Liver (tissue), 9 donors: ENCODE results near the gene SLU7. TPM values are rescaled to one million over a fixed set of nuclear protein-coding genes. Genes with fewer than 3 reads are reported as not detected.
A peak's percentile ranks its signal among the peaks of the same experiment; 100 is the strongest.

Experiments
- DNase-seq: peaks from one replicate; pipeline ENCODE4 v3.0.0-alpha.2; 2017; ENCODE audit warnings: low spot score
- H3K27ac ChIP-seq, 2 donors: one replicate each; pipeline ENCODE4 v1.7.0; 2013; ENCODE audit warnings: inconsistent platforms in 2 of 2, low read length in 2 of 2, control low read depth in 1 of 2, low read depth in 1 of 2, mild to moderate bottlenecking in 1 of 2
- H3K27me3 ChIP-seq, 4 donors: one replicate each; pipeline versions ENCODE4 v1.6.1 to v1.7.0; 2013; ENCODE audit warnings: low read length in 3 of 4, inconsistent platforms in 1 of 4, mild to moderate bottlenecking in 1 of 4, moderate library complexity in 1 of 4; ENCODE audit not compliant: control insufficient read depth in 4 of 4, insufficient read depth in 4 of 4
- H3K36me3 ChIP-seq, 4 donors: one replicate each; pipeline versions ENCODE4 v1.6.1 to v1.7.0; 2013; ENCODE audit warnings: low read length in 3 of 4, mild to moderate bottlenecking in 3 of 4, low read depth in 1 of 4, moderate library complexity in 1 of 4; ENCODE audit not compliant: control insufficient read depth in 4 of 4, insufficient read depth in 3 of 4
- H3K4me1 ChIP-seq, 4 donors: one replicate each; pipeline versions ENCODE4 v1.6.1 to v1.7.0; 2013; ENCODE audit warnings: low read length in 3 of 4, mild to moderate bottlenecking in 3 of 4, moderate library complexity in 1 of 4; ENCODE audit not compliant: control insufficient read depth in 4 of 4, insufficient read depth in 4 of 4
- H3K4me3 ChIP-seq, 3 donors: one replicate each; pipeline versions ENCODE4 v1.6.1 to v1.7.0; 2013; ENCODE audit warnings: low read length in 3 of 3, control low read depth in 1 of 3, low read depth in 1 of 3, mild to moderate bottlenecking in 1 of 3
- H3K9ac ChIP-seq, 2 donors: one replicate each; pipeline ENCODE4 v1.7.0; 2013; ENCODE audit warnings: low read length in 2 of 2, mild to moderate bottlenecking in 2 of 2, moderate library complexity in 2 of 2, control low read depth in 1 of 2, low read depth in 1 of 2
- H3K9me3 ChIP-seq, 4 donors: one replicate each; pipeline versions ENCODE4 v1.6.1 to v1.7.0; 2013; ENCODE audit warnings: low read length in 3 of 4; ENCODE audit not compliant: control insufficient read depth in 4 of 4
- CTCF ChIP-seq: fragments of 150-350 bp; IDR thresholded peaks from 2 replicates; pipeline ENCODE4 v1.5.1; 2017; ENCODE audit warnings: improper control_type of control experiment, low read depth, low read length; ENCODE audit not compliant: missing input control
- EGR1 ChIP-seq, 2 donors: IDR thresholded peaks; 2 replicates each; pipeline ENCODE4 v1.6.1; 2016 to 2018; ENCODE audit warnings: antibody characterized with exemption in 2 of 2, low read depth in 2 of 2
- FOXA1 ChIP-seq: IDR thresholded peaks from 2 replicates; pipeline ENCODE4 v1.6.1; 2016; ENCODE audit warnings: antibody characterized with exemption
- FOXA2 ChIP-seq: IDR thresholded peaks from 2 replicates; pipeline ENCODE4 v1.6.1; 2016; ENCODE audit warnings: antibody characterized with exemption
- GABPA ChIP-seq, 2 donors: IDR thresholded peaks in 1 of 2; conservative IDR thresholded peaks in 1 of 2; 2 replicates each; pipeline ENCODE4 v1.6.1; 2016; ENCODE audit warnings: antibody characterized with exemption in 2 of 2, mild to moderate bottlenecking in 1 of 2, moderate library complexity in 1 of 2
- HNF4A ChIP-seq, 2 donors: conservative IDR thresholded peaks; 2 replicates each; pipeline ENCODE4 v1.6.1; 2016; ENCODE audit warnings: antibody characterized with exemption in 2 of 2, mild to moderate bottlenecking in 2 of 2
- HNF4G ChIP-seq: IDR thresholded peaks from 2 replicates; pipeline ENCODE4 v1.6.1; 2016; ENCODE audit warnings: antibody characterized with exemption
- JUND ChIP-seq, 2 donors: IDR thresholded peaks; 2 replicates each; pipeline ENCODE4 v1.6.1; 2016; ENCODE audit warnings: antibody characterized with exemption in 2 of 2
- NR2F2 ChIP-seq: IDR thresholded peaks from 2 replicates; pipeline ENCODE4 v1.6.1; 2016; ENCODE audit warnings: antibody characterized with exemption
- RAD21 ChIP-seq, 2 donors: IDR thresholded peaks; 2 replicates each; pipeline ENCODE4 v1.6.1; 2016; ENCODE audit warnings: antibody characterized with exemption in 2 of 2, mild to moderate bottlenecking in 2 of 2
- RXRA ChIP-seq, 2 donors: IDR thresholded peaks; 2 replicates each; pipeline ENCODE4 v1.6.1; 2017 to 2018; ENCODE audit warnings: antibody characterized with exemption in 2 of 2, mild to moderate bottlenecking in 1 of 2
- SP1 ChIP-seq: IDR thresholded peaks from 2 replicates; pipeline ENCODE4 v1.6.1; 2018; ENCODE audit warnings: antibody characterized with exemption, mild to moderate bottlenecking
- YY1 ChIP-seq: IDR thresholded peaks from 2 replicates; pipeline ENCODE4 v1.6.1; 2016; ENCODE audit warnings: antibody characterized with exemption, mild to moderate bottlenecking
- ZBTB33 ChIP-seq: IDR thresholded peaks from 2 replicates; pipeline ENCODE4 v1.6.1; 2016; ENCODE audit warnings: antibody characterized with exemption
- WGBS: extraction: QIAGEN DNeasy Blood & Tissue Kit; methylation state at CpG from one replicate; pipeline ENCODE4 v1.1.7; 2013; 5-methylcytosine and 5-hydroxymethylcytosine counted together
- polyA plus RNA-seq, 2 donors: library from polyadenylated mRNA; stranded (reverse) in 1 of 2; unstranded in 1 of 2; fragments of 200-250 nt in 1 of 2; fragments of >200 nt in 1 of 2; fragmentation: Nextera tagmentation in 1 of 2; extraction: Ambion mirVana in 1 of 2; gene quantifications; one replicate each; pipeline versions ENCODE4 v1.2.1 to v1.2.3, GENCODE V29; 2013 to 2015
- total RNA-seq, 2 donors: library from RNA; depleted of rRNA; stranded (reverse); fragments of >200 nt; gene quantifications; one replicate each; pipeline ENCODE4 v1.2.3, GENCODE V29; 2014
- TF ChIP-seq, protein P1 (sequence below): IDR thresholded peaks from 2 replicates; pipeline ENCODE4 v1.6.1; 2016; ENCODE audit warnings: antibody characterized with exemption, mild to moderate bottlenecking
- TF ChIP-seq, protein P2 (sequence below): IDR thresholded peaks from 2 replicates; pipeline ENCODE4 v1.6.1; 2016; ENCODE audit warnings: antibody characterized with exemption
- donor health status: healthy.
- donor health status: healthy.
- donor health status: healthy.
- donor health status: healthy.
- donor health status: healthy.

The SLU7 gene
- total and polyA plus RNA-seq, 4 donors: 7.1 to 21.8 (median 17.6) TPM

DNA sequence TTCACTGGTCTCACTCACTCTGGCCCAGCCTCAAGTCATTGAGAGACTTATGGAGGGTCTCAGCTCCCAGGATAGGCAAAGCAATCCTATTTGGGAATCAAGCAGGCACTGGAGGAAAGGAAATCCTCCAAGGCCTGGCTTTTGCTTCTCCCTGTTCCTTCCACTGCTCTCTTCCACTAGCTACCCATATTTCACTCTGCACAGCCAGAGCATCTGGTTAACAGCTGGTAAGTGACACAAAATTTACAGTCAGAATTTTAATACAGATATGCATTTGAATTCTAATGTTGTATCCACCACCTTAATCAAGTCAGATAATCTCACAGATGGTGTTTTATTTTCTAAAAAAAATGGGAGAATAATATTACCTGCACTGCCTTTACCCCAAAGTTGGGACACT, 47.6 kb downstream of the SLU7 start:
- H3K4me3 ChIP-seq: no peak overlapping the region
- H3K4me1 ChIP-seq: peaks cover 0 to 3% (median 1%) of the 10 kb centered on the region in 4 donors
- no peak for TF ChIP-seq SP1
- TF ChIP-seq FOXA1: no peak
- TF ChIP-seq CTCF: no peak
- no peak for TF ChIP-seq YY1
- TF ChIP-seq ZBTB33: no peak
- TF ChIP-seq JUND (IDR thresholded peaks at IDR 0.05): no peak
- no peak for TF ChIP-seq EGR1 (IDR thresholded peaks at IDR 0.05; ENCODE audit: low read depth in 2 of 2)
- no peak for TF ChIP-seq HNF4G
- TF ChIP-seq GABPA (IDR thresholded peaks at IDR 0.05 in 1 of 2, conservative IDR thresholded peaks at IDR 0.05 in 1 of 2): no peak
- TF ChIP-seq HNF4A (conservative IDR thresholded peaks at IDR 0.05): no peak
- no peak for TF ChIP-seq RAD21 (IDR thresholded peaks at IDR 0.05)
- TF ChIP-seq NR2F2: no peak
- no peak for TF ChIP-seq FOXA2
- no peaks in the 10 kb centered on the region for H3K9me3 ChIP-seq
- H3K27me3 ChIP-seq: peaks cover 0 to 14% (median 5%) of the 10 kb centered on the region in 4 donors
- no peak overlapping the region for H3K27ac ChIP-seq
- no peaks in the 10 kb centered on the region for H3K36me3 ChIP-seq
- no peak for DNase-seq
- no peak overlapping the region for H3K9ac ChIP-seq

DNA sequence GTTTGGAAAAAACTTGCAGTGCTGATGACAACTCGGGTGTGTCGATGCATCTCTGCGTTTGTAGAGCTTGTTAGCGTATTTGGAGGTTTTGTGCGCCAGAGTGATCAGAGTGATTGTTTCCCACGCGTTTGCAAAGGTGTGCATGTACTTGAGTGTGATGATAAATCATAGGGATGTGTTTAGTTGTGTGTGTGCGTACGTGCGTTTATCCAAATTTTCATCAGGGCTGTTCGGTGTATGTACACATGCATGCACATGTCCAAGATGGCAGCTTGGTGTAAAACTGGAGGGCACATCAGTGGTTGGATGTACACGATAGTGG, 48.2 kb downstream of the SLU7 start:
- H3K9ac ChIP-seq: no peak overlapping the region
- 55% methylated on average over 12 of the region's 12 CpGs for WGBS
- H3K27me3 ChIP-seq: peaks cover 0 to 13% (median 5%) of the 10 kb centered on the region in 4 donors

More for the DNA sequence above, 48.2 kb downstream of the SLU7 start:
- Histone ChIP-seq H3K27ac (no peak overlapping the region), H3K9me3 (no peaks in the 10 kb centered on the region), H3K4me1 (peaks cover 0 to 3% (median 1%) of the 10 kb centered on the region in 4 donors), H3K4me3 (peak overlapping the region in 2 of 3 donors; percentile 23 to 45), H3K36me3 (no peaks in the 10 kb centered on the region)
- TF ChIP-seq RXRA (IDR thresholded peaks at IDR 0.05): no peak
- no peak for TF ChIP-seq FOXA2
- no peak for TF ChIP-seq HNF4A (conservative IDR thresholded peaks at IDR 0.05)
- TF ChIP-seq, protein P1, sequence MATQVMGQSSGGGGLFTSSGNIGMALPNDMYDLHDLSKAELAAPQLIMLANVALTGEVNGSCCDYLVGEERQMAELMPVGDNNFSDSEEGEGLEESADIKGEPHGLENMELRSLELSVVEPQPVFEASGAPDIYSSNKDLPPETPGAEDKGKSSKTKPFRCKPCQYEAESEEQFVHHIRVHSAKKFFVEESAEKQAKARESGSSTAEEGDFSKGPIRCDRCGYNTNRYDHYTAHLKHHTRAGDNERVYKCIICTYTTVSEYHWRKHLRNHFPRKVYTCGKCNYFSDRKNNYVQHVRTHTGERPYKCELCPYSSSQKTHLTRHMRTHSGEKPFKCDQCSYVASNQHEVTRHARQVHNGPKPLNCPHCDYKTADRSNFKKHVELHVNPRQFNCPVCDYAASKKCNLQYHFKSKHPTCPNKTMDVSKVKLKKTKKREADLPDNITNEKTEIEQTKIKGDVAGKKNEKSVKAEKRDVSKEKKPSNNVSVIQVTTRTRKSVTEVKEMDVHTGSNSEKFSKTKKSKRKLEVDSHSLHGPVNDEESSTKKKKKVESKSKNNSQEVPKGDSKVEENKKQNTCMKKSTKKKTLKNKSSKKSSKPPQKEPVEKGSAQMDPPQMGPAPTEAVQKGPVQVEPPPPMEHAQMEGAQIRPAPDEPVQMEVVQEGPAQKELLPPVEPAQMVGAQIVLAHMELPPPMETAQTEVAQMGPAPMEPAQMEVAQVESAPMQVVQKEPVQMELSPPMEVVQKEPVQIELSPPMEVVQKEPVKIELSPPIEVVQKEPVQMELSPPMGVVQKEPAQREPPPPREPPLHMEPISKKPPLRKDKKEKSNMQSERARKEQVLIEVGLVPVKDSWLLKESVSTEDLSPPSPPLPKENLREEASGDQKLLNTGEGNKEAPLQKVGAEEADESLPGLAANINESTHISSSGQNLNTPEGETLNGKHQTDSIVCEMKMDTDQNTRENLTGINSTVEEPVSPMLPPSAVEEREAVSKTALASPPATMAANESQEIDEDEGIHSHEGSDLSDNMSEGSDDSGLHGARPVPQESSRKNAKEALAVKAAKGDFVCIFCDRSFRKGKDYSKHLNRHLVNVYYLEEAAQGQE: no peak
- TF ChIP-seq SP1: no peak
- TF ChIP-seq EGR1 (IDR thresholded peaks at IDR 0.05; ENCODE audit: low read depth in 2 of 2): no peak
- no peak for TF ChIP-seq RAD21 (IDR thresholded peaks at IDR 0.05)
- no peak for TF ChIP-seq ZBTB33
- TF ChIP-seq FOXA1: no peak
- TF ChIP-seq JUND (IDR thresholded peaks at IDR 0.05): no peak
- TF ChIP-seq CTCF: no peak
- TF ChIP-seq HNF4G: no peak
- TF ChIP-seq, protein P2, sequence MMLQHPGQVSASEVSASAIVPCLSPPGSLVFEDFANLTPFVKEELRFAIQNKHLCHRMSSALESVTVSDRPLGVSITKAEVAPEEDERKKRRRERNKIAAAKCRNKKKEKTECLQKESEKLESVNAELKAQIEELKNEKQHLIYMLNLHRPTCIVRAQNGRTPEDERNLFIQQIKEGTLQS: no peak
- no peak for DNase-seq
